HL-60/S4 treated with retinoic acid at 250 ng/mL for 4 days and 3 days (cell line): ENCODE data around the gene NXNL1.

ENCODE experiments used
- in situ Hi-C: fragments of 300-500 bp; cut with MboI; formaldehyde crosslinking; loops from 2 replicates; pipeline ENCODE4 v1.7.0; 2022; ENCODE audit warnings: low sequenced_read_pairs

NXNL1 gene

DNA sequence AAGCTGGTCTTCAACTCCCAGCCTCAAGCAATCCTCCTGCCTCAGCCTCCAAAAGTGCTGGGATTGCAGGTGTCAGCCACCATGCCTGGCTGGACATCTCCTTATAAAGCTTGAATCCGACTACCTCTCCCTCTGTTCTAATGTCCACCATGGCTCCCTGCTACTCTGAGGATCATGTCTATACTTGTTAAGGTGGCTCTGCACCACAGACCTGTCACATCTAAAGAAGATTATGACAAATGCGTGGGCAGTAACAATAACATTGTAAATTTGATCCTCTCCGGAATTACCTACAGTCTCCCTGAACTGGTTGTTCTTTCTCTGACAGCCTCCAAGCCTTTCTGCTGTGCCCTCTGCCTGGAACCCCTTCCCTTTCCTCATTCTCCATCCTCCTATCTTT is 1.8 kb downstream of the NXNL1 start:
- in situ Hi-C loops = no loop called here

DNA sequence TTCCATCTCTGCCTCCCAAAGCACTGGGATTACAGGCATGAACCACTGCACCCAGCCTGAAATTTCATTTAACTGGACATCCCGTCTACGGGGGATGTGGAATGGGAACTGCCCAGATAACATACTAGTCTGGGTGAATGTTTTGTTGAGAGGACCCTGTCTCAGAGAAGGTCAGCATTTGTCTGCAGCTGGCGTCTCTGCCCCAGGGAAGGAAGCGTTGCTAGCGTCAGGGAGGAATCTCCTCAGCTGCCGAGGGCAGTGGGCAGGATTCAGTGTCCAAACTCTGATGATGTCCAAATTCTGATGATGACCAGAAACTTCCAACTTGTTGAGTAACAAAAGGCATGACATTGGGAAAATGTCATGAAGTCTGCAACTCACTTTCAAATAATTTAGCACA is 3.1 kb downstream of the NXNL1 start:
- in situ Hi-C loops = no loop called here

GRCh38 chr19:17456127-17456526 is 4.6 kb downstream of the NXNL1 start:
- in situ Hi-C loops = no loop called here

DNA sequence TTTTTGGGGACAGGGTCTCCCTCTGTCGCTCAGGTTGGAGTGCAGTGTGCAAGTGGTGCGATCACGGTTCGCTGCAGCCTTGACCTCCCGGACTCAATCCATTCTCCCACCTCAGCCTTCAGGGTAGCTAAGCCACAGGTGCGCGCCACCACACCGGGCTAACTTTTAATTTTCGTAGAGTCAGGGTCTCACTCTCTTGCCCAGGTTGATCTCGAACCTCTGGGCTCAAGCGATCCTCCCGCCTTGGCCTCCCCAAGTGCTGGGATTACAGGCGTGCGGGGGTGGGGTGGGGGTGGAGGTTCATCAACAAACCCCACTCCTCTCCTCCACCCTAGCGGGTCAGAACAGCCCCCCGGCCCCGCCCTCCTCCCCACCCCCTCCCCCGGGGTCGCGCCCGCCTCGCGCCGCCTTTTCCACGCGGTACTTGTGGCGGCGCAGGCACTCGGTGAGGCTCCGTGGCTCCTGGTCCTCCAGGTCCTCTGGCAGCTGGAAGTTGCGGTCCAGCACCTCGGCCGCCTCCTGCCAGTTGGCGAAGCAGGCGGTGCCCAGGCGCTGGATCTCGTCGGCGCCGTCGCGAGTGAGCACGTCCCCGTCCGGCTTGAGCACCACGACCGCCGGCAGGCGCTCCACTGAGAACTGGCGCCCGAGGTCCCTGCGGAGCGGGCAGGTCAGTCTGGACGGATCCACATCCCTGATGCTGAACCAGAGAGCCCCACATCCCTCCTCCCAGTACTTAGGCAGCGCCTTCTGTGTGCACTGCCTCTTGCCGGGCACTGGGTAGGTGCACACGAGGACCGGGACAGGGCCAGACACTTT is 5.2 kb downstream of the NXNL1 start:
- in situ Hi-C loops = no loop called here

DNA sequence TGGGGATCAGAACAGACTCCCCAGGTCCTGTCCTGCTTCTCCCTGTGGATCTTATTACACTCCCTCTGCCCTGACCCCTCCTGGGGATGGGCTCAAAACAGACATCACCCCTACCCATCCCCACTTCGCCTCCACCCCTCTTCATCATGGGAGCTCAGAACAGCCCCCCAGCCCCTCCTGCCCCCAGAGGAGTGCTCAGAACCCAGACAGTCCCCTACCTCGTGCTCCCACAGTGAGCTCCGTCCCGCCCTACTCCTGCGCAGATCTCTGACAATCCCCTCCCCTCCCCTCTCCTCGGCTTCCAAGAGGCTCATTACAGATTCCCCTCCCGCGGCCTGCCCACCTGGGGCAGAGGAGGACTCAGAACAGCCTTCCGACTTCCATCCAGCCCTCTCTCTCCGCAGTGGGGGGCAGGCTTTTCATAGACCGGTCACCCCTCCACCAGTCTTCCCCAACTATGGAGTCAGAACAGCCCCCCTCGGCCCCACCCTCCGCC is 6.1 kb downstream of the NXNL1 start:
- in situ Hi-C loops = no loop called here

- in situ Hi-C loops = no loop called here
Observed at GRCh38 chr19:17451820-17452219, 8.9 kb downstream of the NXNL1 start.

- in situ Hi-C loops = no loop called here
Observed at GRCh38 chr19:17450264-17451075, 10.3 kb downstream of the NXNL1 start.

DNA sequence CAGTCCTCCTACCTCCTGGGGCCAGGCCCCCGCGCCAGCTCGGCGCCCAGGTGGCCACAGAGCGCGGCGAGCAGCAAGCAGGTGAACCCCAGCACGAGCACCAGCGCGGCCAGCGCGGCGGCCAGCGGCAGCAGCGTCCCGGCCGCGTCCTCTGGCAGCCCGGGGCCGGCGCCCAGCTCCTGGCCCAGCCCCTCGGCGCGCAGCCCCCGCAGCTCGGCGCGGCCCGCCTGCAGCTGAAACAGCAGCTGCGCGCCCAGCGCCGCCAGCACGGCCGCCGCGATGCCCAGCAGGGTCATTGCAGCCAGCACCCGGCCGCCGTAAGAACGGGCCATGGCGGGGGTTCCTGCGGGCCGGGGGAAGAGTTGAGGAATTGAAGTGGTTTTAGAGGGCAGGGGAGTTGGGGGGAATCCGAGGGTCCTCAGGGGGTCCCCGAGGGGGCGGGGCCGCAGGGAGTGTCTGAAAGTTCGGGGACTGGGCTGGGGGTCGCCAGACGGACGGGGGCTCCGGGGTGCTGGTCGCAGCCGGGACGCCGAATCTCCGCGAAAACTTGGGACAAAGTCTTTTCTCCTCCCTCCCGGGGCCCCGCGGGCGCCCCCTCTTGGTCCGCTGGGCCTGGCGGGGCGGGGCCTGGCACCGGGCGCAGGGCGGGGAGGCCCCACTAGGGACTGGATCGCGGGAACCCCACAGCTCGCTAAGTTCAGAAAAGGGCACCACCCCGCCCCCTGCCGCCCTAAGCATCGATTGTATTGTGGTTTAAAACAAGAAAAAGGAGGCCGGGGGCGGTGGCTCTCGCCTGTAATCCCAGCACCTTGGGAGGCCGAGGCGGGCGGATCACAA is 12.4 kb downstream of the NXNL1 start, which contains the start of gene TMEM221:
TSS of gene TMEM221 (minus strand) at position 538 of the 837 bp plus-strand sequence. CDS start at position 332, 206 bp downstream.
- in situ Hi-C loops = no loop called here

- in situ Hi-C loops = no loop called here
Observed at GRCh38 chr19:17447704-17448130, 13.0 kb downstream of the NXNL1 start.

DNA sequence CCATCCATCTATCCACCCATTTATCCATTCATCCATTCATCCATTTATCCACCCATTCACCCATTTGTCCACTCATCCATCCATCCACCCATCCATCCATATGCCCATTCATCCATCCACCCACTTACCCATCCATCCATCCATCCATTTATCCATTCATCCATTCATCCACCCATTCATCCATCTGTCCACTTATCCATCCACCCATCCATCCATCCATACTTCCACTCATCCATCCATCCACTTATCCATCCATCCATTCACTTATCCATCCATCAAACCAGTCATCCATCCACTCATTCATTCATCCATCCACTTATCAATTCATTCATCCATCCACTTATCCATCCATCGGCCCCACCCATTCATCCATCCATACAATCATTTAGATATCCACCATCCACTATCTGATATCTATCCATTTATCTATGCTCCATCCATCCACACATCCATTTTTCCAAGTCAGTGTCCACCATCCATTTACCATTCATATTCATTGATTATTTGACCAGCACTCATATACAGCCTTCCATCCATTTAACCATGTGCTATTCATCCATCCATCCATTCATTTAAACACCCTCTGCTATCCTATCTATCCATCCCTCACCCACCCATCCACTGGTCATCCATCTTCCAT is 15.1 kb downstream of the NXNL1 start:
- in situ Hi-C loops = no loop called here

GRCh38 chr19:17441241-17442021 is 19.3 kb downstream of the NXNL1 start:
- in situ Hi-C loops = no loop called here

DNA sequence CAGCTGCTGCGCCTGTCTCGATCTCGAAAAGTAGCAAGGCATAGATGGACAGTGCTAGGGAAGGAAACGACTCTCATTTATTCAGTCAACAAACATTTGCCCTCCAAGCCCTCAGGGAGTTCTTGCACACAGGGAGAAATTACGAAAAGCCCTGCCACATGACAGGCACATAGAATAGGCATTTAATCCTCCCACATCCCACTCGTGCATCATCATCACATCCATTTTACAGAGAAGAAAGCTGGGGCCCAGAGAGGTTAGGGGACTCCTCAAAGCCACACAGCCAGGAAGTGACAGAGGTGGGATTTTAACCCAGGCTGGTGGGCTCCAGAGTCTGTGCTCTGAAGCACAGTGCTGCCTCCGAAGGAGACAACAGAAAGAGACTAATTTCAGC is 23.9 kb downstream of the NXNL1 start:
- in situ Hi-C loops = no loop called here

DNA sequence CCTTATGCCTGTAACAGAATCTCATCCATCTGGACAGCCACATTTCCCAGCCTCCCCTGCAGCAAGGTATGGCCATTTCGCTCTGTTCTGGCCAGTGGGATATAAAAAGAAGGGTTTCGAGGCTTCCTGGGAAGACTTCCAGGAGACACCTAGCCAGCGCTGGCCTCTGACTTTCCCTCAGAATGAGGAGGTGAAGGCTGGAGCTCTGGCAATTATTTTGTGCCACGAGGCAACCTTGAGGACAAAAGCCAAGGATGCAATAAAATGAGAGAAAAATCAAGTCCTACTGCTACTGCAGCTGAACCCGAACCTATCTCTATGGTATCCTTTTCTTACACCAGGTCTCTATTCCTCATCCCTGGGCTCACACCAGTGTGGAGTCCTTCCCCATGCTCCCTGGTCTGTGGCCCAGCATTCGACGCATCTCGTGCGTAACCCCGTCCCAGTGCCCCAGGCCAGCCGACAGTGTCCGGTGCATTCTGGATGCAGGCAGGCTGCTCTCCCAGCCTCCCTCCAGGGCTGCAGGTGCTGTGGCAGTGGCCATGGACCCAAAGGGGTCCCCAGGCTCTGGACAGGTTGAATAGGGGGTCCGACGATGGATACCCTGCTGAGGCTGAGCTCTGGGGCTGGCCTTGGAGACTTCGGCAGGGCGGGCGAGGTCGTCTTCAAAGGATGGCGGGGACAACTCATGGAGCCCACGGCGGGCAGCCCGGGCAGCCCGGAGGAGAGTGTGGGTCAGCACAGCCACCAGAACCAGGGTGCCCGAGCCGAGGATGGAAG is 24.4 kb downstream of the NXNL1 start:
- in situ Hi-C loops = no loop called here

GRCh38 chr19:17435218-17435617 is 25.5 kb downstream of the NXNL1 start:
- in situ Hi-C loops = no loop called here

- in situ Hi-C loops = no loop called here
Observed at GRCh38 chr19:17431417-17431816, 29.3 kb downstream of the NXNL1 start.

GRCh38 chr19:17429641-17430113 is 31.0 kb downstream of the NXNL1 start:
- in situ Hi-C loops = no loop called here

DNA sequence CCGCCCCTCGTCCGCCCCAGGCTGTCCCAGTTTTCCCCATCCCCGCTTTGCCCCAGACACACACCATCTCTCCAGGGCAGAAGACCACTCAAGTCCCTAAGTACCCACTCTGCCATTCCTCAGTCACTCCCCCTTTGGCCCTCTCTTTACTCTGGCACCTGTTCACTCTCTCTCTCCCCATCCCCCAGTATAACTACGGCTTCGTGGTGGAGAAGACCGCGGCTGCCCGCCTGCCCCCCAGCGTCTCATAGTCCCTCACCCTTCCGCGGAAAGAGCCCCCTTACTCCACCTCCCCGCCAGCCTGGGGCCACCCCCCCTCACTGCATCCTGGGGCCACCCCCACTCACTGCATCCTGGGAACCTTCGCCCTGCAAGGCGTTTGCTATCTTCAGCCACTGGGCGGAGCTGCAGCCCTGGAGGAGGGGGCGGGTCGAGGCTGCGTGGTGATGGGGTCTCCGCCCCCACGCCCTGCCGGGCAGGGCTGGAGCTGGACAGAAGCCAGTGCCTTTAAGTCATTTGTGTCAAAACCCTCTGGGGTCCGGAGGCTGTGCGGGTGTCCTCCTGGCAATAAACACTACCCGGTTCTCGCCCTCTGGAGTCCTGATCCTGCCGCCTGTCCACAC is 35.9 kb downstream of the NXNL1 start:
- in situ Hi-C loops = no loop called here
